Upper lobe of left lung (tissue), 4 donors: ENCODE results near the gene FAM3B.

Experiments
- EP300 ChIP-seq, 4 donors: sonication (generic); formaldehyde crosslinking; IDR thresholded peaks; one replicate each; pipeline ENCODE4 v1.5.1; 2017; ENCODE audit warnings: antibody characterized with exemption in 4 of 4, control low read depth in 2 of 4
- POLR2AphosphoS5 ChIP-seq, 2 donors: sonication (generic); formaldehyde crosslinking; IDR thresholded peaks; one replicate each; pipeline ENCODE4 v1.5.1; 2017; ENCODE audit warnings: antibody characterized with exemption in 2 of 2

DNA sequence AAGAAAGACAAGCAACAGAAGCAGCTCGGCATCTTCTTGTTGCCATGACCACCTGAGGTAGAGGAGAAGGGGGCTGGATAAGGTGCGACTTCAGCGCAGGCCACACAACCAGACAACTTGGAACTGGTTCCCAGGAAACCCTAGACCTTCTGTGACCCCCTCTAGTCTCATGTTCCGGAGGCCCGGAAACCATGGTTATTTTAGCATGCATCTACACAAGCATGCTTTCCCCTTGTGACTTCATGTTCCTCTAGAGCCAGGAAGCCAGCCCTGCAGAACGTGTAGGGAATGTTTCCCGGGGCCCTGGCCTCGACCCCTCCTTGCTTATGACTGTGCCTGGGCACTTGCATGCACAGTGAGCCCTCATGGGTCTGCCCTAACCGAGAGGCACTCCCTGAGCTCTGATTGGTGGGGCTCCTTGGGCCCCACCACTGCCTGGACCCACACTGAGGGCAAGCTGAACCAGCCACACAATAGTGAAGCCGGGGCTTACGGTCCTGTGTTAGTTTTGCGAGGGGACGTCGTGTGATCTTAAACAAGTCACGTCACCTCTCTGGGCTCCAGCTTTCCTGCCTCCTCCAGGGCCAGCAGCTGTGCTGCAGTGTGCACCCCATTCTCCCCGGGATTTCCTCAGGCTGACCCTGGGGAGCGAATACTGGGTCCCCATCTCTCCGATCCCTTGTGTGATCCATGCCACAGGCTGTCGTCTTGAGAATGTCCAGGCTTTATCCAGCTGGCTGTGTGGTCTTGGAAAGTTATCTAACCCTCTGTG is 33.2 kb downstream of the FAM3B start:
- TF ChIP-seq EP300 (IDR thresholded peaks at IDR 0.05), result no peak
- TF ChIP-seq POLR2AphosphoS5 (IDR thresholded peaks at IDR 0.05), result no peak
